GM18873 (cell line): Measurements from ENCODE around the gene IFNL2.
"Not testable (repeated sequence)": the region's sequence is repeated elsewhere in the genome, so short reads cannot be mapped to it uniquely, and the experiment has no call there.

Experiments used
- ATAC-seq: cut with Tn5 transposase; IDR thresholded peaks from one replicate; pipeline ENCODE4 v1.9.1; 2021; ENCODE audit warnings: mild to moderate bottlenecking, moderate library complexity, moderate number of reproducible peaks; ENCODE audit not compliant: unreplicated experiment, low FRiP score

Gene IFNL2

DNA sequence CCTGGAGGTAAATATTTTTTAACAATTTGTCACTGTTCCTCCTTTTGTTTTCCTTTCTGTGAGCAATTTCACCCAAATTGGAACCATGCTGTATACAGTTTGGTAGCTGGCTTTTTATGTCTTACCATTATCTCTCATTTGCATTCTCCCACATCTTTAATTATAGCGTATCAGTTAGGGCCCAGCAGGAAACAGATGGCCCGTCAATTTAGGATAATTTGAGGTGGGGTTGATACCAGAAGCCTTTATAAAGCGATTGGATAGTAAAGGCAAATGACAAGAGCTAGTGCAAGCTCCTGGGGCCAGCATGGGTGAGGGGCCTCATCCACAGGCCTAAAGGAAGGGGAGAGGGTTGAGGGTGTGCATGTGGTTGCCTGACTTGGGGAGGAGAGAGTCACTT lies 15.7 kb upstream of the IFNL2 start:
- ATAC-seq: no peak

DNA sequence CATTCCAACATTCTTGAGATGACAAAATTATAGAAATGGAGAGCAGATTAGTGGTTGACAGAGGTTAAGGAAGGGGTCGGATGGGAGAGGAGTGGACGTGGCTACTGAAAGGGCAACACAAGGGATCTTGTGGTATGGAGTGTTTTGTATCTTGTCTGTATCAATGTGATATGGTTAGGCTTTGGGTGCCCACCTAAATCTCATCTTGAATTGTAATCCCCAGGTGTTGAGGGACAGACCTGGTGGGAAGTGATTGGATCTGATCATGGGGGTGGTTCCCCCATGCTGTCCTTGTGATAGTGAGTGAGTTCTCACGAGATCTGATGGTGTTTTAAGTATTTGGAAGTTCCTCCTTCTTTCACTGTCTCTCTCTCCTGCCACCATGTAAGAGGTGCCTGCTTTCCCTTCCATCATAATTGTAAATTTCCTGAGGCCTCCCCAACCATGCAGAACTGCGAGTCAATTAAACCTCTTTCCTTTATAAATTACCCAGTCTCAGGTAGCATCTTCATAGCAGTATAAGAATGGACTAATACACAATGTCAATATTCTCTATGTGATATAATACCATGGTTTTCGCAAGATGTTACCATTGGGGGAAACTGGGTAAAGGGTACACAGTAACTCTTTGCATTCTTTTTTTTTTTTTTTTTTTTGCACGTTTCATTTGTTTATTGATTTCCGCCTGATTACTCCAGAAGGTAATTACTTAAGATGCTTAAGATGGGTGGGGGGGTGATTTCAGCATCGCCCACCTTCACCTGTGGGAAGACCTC lies 14.6 kb upstream of the IFNL2 start:
- no peak for ATAC-seq

DNA sequence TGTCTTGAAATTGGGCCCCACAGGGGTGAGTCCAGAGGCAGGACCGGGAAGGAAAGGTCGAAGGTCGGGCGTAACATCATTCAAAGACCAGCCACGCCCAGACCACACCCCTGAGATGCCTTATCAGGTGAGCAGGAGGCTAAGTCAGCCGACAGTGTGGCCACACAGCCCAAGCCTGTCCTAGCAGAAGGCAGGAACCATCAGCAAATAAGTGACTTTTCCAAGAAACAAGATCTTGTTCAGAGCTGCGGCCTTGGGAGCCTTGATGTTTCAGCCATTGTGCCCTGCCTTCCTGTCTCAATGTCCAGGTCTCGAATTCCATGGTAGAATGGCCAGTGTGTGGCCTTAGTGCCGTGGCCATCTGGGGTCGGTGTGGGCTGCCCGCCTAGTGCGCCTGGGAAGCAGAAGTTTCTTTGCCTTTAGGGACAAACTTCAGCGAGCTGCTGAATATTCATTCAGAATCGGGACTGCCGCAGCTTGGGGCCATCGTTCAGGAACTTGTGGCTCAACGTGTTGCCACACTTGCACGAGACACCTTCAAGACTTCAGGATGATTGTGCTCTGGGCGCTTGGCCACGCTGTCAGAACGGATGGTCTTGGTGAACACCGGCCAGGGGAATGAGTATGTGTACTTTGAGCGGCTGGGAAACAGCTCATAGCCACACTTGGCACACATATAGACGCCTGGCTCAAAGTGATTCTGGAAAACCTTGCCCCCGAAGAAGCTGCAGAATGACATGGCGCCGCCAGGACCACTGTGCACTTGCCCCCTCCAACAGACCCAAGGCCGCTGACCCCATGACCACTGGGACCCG lies 13.5 kb upstream of the IFNL2 start:
- ATAC-seq: no peak

DNA sequence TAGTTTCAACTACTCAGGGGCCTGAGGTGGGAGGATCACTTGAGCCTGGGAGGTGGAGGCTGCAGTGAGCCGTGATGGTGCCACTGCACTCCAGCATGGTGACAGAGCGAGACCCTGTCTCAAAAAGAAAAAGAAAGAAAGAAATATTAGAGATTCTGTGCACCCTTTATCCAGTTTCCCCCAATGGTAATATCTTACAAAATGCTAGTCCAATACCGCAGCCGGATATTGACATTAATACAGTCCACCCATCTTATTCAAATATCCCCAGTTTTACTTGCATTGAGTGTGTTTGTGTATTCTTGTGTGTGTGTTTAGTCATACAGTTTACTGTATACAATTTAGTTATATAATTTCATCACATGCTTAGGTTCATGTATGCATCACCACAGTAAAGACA lies 11.0 kb upstream of the IFNL2 start:
- ATAC-seq: no peak

DNA sequence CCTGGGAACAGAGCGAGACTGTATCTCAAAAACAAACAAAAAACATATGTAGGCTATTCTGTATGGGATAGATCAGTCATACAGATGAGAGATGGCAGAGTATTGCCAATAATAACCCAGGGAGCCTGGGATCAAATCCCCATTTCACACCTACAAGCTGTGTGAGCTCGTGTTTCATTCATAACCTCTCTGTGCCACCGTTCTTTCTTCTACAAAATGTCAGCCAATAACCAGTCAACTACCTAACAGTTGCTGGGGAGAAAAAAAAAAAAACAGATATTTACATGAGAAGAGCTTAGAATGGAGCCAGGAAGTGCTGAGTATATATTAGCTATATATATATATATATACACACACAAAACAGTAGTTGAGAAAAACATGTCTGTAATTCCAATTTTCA lies 6.5 kb upstream of the IFNL2 start:
- no peak for ATAC-seq

DNA sequence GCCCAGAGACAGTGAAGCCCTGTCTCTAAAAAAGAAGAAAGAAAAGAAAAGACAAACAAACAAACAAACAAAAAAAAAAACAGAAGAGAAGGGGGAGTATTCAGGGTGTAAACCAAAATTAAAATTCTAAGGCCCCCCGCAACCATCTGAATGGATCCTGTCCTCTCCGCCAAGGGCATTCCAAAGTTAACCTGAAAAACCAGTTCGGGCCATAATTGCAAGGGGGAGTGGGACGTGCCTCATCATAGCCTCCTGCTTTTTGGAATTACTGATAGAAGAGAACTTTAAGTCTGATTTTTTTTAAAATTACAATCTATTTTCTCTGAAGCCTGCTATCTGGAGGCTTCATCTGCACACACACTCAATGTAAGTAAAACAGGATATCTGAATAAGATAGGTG lies 5.7 kb upstream of the IFNL2 start:
- no peak for ATAC-seq

DNA sequence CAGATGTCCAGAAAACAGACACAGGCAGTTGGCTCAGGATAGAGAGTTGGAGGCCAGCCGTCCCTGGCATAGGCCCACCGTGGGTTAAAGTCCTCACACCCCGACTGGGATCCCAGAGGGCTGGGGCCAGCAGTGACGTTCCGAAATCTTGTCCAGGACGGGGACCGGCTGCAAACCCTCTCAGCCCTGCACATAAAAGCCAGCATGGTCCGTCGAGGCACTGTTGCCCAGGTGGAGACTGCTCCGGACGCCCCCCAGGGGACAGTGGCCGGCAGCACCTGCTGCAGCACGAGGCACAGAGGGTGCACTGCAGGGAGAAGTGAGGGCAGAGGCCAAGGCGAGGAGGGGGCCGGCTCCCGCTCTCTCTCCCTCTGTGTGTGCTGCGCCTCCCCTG lies 4.3 kb upstream of the IFNL2 start:
- ATAC-seq: no peak

DNA sequence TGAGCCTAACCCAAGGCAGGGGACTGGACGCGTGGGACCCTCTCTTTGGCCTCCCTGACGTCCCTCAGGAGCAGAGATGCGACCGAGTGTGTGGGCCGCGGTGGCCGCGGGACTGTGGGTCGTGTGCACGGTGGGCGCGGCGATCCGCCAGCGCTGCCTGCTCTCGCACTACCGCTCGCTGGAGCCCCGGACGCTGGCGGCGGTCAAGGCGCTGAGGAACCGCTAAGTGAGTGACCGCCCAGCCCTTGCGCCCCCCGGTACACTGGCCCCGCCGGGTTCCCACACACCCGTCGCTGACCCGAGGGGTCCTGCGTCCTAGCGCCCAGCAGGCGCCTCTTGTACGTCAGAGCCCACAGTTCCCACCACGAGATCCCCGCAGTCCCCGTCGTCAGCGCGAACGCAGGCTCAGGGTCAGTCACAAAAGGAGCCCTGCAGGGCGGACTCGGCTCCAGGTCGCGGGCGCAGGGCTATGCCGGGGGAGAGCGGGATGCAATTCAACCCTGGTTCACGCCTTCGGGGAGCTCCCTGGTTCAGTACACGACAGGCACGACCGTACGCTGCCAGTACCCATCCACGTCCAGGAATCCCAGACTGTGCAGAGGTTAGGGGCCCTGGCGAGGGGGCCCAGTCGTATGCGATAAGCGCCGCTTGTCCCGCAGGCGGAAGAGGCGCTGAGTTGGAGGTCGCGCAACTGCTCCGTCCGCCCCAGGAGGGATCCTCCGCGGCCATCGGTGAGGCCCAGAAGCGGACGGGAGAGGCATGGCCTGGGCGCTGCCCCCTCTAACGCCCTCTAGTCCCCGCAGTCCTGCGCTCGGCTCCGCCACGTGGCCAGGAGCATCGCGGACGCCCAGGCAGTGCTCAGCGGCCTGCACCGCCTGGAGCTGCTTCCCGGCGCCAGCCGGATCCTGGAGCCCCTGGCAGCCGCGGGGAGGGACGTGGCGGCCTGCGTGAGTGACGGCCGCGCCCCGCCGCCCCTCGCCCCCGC lies 3.6 kb upstream of the IFNL2 start:
- no peak for ATAC-seq

DNA sequence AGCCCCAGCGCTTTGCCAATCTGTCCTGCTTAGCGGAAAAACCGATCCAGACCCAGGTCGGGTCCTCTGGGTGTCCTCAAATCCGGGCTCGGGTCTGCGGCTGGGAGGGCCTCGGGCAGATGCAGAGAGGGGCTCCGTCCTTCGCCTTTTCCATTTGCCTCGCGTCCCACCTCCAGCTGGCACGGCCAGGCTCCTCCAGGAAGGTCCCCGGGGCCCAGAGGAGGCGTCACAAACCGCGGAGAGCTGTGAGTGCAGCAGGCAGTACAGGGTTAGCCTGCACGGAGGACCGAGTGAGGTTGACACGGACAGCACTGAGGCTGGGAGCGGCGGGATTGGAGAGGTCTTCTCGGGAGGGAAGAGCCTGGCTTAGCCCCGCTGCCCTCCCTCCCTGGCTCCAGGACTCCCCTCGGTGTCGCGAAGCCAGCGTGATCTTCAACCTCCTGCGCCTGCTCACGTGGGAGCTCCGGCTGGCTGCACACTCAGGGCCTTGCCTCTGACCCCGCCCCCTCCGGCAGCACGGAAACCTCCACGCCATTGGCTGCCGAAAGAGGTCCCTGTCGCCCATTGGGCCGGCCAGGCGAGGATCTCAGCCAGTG lies 2.8 kb upstream of the IFNL2 start:
- no peak for ATAC-seq

DNA sequence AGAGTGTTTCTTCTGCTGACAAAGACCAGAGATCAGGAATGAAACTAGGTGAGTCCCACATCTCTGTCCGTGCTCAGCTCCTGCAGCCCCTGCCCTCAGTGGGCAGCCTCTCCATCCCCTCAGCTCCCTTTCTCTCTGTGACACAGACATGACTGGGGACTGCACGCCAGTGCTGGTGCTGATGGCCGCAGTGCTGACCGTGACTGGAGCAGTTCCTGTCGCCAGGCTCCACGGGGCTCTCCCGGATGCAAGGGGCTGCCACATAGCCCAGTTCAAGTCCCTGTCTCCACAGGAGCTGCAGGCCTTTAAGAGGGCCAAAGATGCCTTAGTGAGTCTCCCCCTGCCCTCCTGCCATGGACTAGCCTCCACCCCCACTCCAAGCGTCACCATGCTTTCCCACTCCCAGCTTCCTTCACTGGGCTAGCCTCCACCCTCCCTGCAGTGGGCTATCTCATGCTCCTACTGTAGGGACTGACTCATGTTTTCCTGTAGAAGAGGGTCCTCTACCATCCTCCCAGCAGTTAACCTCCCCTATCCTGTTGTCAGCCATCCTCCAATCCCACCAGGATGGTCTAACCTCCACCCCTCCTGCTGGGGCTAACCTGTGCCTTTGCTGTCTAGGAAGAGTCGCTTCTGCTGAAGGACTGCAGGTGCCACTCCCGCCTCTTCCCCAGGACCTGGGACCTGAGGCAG lies 481 bp downstream of the IFNL2 start:
- ATAC-seq: not testable (repeated sequence)

DNA sequence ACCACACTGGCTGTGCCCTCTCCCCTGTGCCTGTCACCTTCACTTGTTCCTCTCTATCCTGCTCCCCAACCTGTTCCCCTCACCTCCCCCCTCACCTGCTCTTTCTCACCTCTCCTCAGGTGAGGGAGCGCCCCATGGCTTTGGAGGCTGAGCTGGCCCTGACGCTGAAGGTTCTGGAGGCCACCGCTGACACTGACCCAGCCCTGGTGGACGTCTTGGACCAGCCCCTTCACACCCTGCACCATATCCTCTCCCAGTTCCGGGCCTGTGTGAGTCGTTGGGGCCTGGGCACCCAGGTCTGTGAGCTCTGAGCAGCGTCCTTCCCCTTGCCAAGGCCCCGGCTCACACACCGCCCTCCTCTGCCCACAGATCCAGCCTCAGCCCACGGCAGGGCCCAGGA lies 1.2 kb downstream of the IFNL2 start:
- ATAC-seq: not testable (repeated sequence)

DNA sequence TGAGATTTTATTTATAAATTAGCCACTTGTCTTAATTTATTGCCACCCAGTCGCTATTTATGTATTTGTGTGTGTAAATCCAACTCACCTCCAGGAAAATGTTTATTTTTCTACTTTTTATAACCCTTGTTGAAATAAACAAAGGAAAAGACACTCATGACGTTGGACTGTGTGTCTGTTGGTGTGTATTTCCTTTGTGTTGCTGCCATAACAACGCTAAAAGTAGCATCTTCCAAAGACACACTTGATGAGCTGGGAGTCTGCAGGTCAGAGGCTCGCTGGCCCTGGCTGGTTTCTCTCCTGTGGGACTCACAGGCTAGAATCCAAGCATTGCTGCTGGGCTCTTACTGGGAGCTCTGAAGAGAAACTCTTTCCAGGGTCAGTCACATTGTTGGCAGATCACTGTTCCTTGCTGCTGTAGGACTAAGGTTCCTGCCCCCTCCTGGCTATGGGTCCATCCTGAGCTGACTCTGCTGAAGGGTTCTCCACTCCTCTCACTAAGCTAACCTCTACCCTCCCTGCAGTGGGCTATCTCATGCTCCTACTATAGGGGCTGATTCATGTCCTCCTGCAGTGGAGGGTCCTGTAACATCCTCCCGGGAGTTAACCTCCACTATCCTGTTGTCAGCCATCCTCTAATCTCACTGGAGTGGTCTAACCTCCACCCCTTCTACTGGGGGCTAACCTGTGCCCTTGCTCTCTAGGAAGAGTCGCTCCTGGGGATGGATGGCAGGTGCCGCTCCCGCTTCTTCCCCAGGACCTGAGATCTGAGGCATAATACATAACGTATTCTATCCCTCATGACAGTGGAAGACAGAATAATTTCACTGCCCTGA lies 2.1 kb downstream of the IFNL2 start:
- ATAC-seq: no peak

DNA sequence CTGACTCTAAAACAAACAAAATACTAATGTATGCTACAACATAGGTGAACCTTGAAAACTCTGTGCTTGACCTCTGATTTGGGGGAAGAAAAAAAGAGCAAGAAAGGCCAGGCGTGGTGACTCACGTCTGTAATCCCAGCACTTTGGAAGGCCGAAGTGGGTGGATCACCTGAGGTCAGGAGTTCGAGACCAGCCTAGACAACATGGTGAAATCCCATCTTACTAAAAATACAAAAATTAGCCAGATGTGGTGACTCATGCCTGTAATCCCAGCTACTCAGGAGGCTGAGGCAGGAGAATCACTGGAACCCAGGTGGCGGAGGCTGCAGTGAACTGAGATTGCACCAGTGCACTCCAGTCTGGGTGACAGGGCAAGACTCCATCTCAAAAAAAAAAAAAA lies 5.7 kb downstream of the IFNL2 start:
- ATAC-seq: not testable (repeated sequence)

DNA sequence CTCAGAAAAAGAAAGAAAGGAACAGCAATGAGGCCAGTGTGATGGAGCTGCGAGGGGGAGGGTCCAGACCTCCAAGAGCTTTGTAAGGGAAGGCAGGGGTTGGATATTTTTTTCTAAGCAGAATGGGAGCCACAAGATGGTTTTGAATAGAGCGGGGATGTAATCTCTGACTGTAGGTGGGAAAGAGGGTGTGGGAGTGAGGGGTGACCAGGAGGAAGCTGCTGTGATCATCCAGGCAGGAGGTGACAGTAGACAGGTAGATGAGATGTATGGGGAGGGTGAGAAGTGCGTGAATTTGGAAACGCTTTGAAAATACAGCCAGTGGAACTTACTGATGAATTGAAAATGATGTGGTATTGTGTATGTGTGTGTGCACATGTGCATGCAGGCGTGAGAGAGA lies 7.4 kb downstream of the IFNL2 start:
- no peak for ATAC-seq

DNA sequence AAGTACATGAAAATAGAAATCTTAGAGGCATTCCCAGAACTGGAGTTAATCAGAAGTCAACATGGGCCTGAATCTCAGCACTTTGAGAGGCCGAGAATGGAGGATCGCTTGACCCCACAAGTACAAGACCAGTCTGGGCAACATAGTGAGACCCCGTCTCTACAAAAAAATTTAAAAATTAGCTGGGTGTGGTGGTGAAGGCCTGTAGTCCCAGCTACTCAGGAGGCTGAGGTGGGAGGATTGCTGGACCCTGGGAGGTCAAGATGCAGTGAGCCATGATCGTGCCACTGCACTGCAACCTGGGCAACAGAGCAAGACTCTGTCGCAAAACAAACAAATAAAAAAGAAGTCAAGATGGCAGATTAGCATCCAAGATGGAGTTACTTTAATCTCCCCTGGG lies 8.5 kb downstream of the IFNL2 start:
- no peak for ATAC-seq

DNA sequence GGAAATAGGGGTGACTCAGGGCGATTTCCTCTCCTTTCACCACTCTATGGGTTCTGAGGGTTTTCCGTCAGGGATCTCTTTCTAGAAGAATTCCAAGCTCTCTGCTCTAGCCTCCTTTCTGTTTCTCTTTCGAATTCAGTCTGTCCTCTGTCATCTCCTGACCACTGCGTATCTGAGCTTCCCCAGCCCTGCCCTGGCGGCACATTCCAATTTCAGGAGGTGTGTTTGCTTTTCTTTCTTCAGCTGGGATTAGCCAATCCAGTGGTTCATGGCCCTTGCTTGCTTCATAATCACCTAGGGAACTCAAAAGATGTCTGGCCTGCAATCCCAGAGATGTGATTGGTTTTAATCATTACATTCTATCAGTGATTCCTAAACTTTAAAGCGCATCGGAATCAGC lies 9.4 kb downstream of the IFNL2 start:
- no peak for ATAC-seq

DNA sequence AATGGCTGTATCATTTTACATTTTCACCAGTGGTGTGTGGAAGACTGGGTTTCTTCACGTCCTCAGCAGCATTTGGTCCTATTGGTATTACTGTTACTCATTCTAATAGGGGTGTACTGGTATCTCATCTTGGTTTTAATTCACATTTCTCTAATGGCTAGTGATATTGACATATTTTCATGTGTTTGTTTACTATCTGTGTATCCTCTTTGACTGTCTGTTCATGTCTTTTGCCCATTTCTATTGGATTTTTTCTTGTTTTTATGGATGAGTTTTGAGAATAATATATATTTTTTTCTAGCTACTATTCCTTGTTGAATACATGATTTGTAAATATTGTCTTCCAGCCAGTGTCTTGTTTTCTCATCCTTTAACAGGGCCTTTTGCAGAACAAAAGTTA lies 13.8 kb downstream of the IFNL2 start:
- no peak for ATAC-seq

DNA sequence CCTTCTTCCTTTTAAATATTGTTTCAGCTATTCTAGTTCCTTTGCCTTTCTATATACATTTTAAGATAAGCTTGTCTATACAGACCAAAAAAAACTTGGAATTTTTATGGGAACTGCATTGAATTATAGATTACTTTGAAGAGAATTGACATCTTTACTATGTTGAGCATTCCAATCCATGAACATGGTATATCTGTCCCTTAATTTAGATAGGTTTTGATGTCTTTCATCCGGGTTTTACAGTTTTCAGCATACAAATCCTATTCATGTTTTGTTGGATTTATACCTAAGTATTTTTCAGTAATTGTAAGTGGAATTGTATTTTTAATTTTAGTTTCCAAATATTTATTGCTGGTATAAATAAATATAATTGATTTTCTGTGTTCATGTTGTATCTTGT lies 15.8 kb downstream of the IFNL2 start:
- no peak for ATAC-seq

DNA sequence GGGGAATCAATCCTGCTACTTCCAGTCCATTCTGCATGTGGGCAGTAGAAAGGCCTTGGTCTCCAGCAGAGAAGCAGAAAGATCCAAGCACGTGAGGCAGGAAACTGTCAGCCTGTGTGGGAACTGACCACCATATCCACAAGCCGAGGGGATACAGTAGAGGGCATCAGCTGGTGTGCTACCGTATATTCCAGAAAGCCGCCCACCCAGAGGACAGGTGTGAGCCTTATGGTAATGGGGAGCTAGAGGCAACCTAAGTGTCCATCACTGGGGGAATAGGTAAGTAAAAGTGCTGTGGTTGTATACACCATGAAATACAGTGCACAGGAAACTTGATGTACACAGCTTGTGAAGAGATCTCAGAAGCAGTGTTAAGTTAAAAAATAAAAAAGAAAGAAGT lies 25.2 kb downstream of the IFNL2 start:
- ATAC-seq: no peak
